ENCODE results near the gene CD47. TPM values are rescaled to one million over a fixed set of nuclear protein-coding genes. Genes with fewer than 3 reads are reported as not detected.

The CD47 gene
- polyA plus RNA-seq, 3 donors = 52.3 to 203 (median 173) TPM

- Histone ChIP-seq H3K4me3 (replicated peaks in 1 of 3; ENCODE audit: low read depth in 2 of 3, low read length in 3 of 3) (no peak overlapping the region), H3K36me3 (replicated peaks in 1 of 2; ENCODE audit: control insufficient read depth in 1 of 2, insufficient read depth in 2 of 2, low read length in 2 of 2) (no peaks in the 10 kb centered on the region), H3K27ac (ENCODE audit: low read depth in 1 of 2, low read length in 2 of 2) (peak overlapping the region; percentile 73 to 85), H3K79me2 (ENCODE audit: insufficient read depth, low read length) (no peaks in the 10 kb centered on the region), H3K4me1 (ENCODE audit: control insufficient read depth in 1 of 2, insufficient read depth in 2 of 2, low read length in 2 of 2) (peaks cover 45 to 58% of the 10 kb centered on the region in 2 donors), H3K27me3 (ENCODE audit: control insufficient read depth in 2 of 2, insufficient read depth in 2 of 2, low read length in 2 of 2) (no peaks in the 10 kb centered on the region), H3K4me2 (replicated peaks; ENCODE audit: extremely low read depth, low read length, poor library complexity, severe bottlenecking) (peak overlapping the region; percentile 64), H2AFZ (ENCODE audit: insufficient read depth, low read depth, low read length, poor library complexity, severe bottlenecking) (no peak overlapping the region), H3K9ac (ENCODE audit: insufficient read depth, low read length, poor library complexity, severe bottlenecking) (peak overlapping the region; percentile 44), H3K9me3 (replicated peaks in 1 of 2; ENCODE audit: control insufficient read depth in 1 of 2, insufficient read depth in 1 of 2, low read length in 2 of 2) (no peaks in the 10 kb centered on the region), H4K20me1 (ENCODE audit: insufficient read depth, low read length) (no peaks in the 10 kb centered on the region)
- 87% methylated on average over 6 of the region's 9 CpGs for WGBS (ENCODE audit: insufficient coverage)
- peaks cover 0 to 6% (median 1%) of the 10 kb centered on the region in 3 donors for H3K27me3 Mint-ChIP-seq (ENCODE audit: low read depth in 3 of 3)
- H3K9me3 Mint-ChIP-seq = peaks cover 0 to 2% (median 0%) of the 10 kb centered on the region in 7 donors
- intact Hi-C loops (cut with micrococcal nuclease) = loop anchor here (2.0 to 5.0 kb wide), 3 partner anchors 39 to 144 kb away; partner anchors contain the start of gene CD47 (in 2 of the 2)
- peaks cover 61% of the 10 kb centered on the region for H3K4me1 Mint-ChIP-seq
- no peaks in the 10 kb centered on the region for H3K36me3 Mint-ChIP-seq
- peak overlapping the region in 1 of 2 donors; percentile 68 for H3K4me3 Mint-ChIP-seq
- TF ChIP-seq, protein P1, sequence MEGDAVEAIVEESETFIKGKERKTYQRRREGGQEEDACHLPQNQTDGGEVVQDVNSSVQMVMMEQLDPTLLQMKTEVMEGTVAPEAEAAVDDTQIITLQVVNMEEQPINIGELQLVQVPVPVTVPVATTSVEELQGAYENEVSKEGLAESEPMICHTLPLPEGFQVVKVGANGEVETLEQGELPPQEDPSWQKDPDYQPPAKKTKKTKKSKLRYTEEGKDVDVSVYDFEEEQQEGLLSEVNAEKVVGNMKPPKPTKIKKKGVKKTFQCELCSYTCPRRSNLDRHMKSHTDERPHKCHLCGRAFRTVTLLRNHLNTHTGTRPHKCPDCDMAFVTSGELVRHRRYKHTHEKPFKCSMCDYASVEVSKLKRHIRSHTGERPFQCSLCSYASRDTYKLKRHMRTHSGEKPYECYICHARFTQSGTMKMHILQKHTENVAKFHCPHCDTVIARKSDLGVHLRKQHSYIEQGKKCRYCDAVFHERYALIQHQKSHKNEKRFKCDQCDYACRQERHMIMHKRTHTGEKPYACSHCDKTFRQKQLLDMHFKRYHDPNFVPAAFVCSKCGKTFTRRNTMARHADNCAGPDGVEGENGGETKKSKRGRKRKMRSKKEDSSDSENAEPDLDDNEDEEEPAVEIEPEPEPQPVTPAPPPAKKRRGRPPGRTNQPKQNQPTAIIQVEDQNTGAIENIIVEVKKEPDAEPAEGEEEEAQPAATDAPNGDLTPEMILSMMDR (IDR thresholded peaks at IDR 0.05) = no peak
- peak overlapping the region; percentile 66 to 99 (median 94) for H3K27ac Mint-ChIP-seq
- peak; percentile 54 to 77 (median 71) for DNase-seq
Measured at GRCh38 chr3:108131475-108132134, 40.8 kb upstream of the CD47 start.

- peak; percentile 61 to 90 (median 86) for DNase-seq
- Histone ChIP-seq H3K27me3 (ENCODE audit: control insufficient read depth in 2 of 2, insufficient read depth in 2 of 2, low read length in 2 of 2) (no peaks in the 10 kb centered on the region), H4K20me1 (ENCODE audit: insufficient read depth, low read length) (no peaks in the 10 kb centered on the region), H3K9ac (ENCODE audit: insufficient read depth, low read length, poor library complexity, severe bottlenecking) (no peak overlapping the region), H3K4me2 (replicated peaks; ENCODE audit: extremely low read depth, low read length, poor library complexity, severe bottlenecking) (peak overlapping the region; percentile 64), H3K4me3 (replicated peaks in 1 of 3; ENCODE audit: low read depth in 2 of 3, low read length in 3 of 3) (no peak overlapping the region), H3K4me1 (ENCODE audit: control insufficient read depth in 1 of 2, insufficient read depth in 2 of 2, low read length in 2 of 2) (peaks cover 46 to 59% of the 10 kb centered on the region in 2 donors), H3K36me3 (replicated peaks in 1 of 2; ENCODE audit: control insufficient read depth in 1 of 2, insufficient read depth in 2 of 2, low read length in 2 of 2) (no peaks in the 10 kb centered on the region), H3K79me2 (ENCODE audit: insufficient read depth, low read length) (no peaks in the 10 kb centered on the region), H2AFZ (ENCODE audit: insufficient read depth, low read depth, low read length, poor library complexity, severe bottlenecking) (no peak overlapping the region), H3K27ac (ENCODE audit: low read depth in 1 of 2, low read length in 2 of 2) (peak overlapping the region; percentile 73 to 85), H3K9me3 (replicated peaks in 1 of 2; ENCODE audit: control insufficient read depth in 1 of 2, insufficient read depth in 1 of 2, low read length in 2 of 2) (no peaks in the 10 kb centered on the region)
- H3K27me3 Mint-ChIP-seq (ENCODE audit: low read depth in 3 of 3) = peaks cover 0 to 6% (median 1%) of the 10 kb centered on the region in 3 donors
- H3K4me3 Mint-ChIP-seq = peak overlapping the region in 1 of 2 donors; percentile 68
- H3K27ac Mint-ChIP-seq = peak overlapping the region; percentile 66 to 99 (median 94)
- intact Hi-C loops (cut with micrococcal nuclease) = loop anchor here in 1 of 2 donors (5.0 kb wide), 2 partner anchors 39 to 144 kb away; partner anchors contain the start of gene CD47
- H3K36me3 Mint-ChIP-seq = no peaks in the 10 kb centered on the region
- H3K9me3 Mint-ChIP-seq = peaks cover 0 to 2% (median 0%) of the 10 kb centered on the region in 7 donors
- peaks cover 66% of the 10 kb centered on the region for H3K4me1 Mint-ChIP-seq
- TF ChIP-seq, protein P1 (IDR thresholded peaks at IDR 0.05) = no peak
Measured at GRCh38 chr3:108130701-108131474, 40.1 kb upstream of the CD47 start.
